Ovary (tissue), 9 donors: ENCODE data around the gene DPF3. TPM values are rescaled to one million over a fixed set of nuclear protein-coding genes. Genes with fewer than 3 reads are reported as not detected.

Source experiments
- DNase-seq, 5 donors: peaks; one replicate each; pipeline ENCODE4 v3.0.0-alpha.2; 2019 to 2020
- H3K27ac ChIP-seq, 2 donors: fragments of 200-600 bp; one replicate each; pipeline versions ENCODE4 v1.5.1 to v1.8.0; 2019 to 2022
- H3K27me3 ChIP-seq: fragments of 200-600 bp; one replicate; pipeline ENCODE4 v1.8.0; 2022
- H3K36me3 ChIP-seq: fragments of 200-600 bp; sonication (generic); one replicate; pipeline ENCODE4 v1.5.1; 2019
- H3K4me1 ChIP-seq: one replicate; pipeline ENCODE4 v1.8.1; 2013; ENCODE audit warnings: mild to moderate bottlenecking, moderate library complexity; ENCODE audit not compliant: insufficient read depth
- H3K4me3 ChIP-seq: fragments of 200-600 bp; sonication (generic); one replicate; pipeline ENCODE4 v1.5.1; 2017
- H3K9me3 ChIP-seq, 2 donors: fragments of 200-600 bp in 1 of 2; sonication (generic) in 1 of 2; one replicate each; pipeline versions ENCODE4 v1.5.1 to v1.8.1; 2013 to 2019; ENCODE audit warnings: mild to moderate bottlenecking in 1 of 2, moderate library complexity in 1 of 2
- EP300 ChIP-seq: sonication (generic); formaldehyde crosslinking; IDR thresholded peaks from one replicate; pipeline ENCODE4 v1.6.1; 2017; ENCODE audit warnings: antibody characterized with exemption
- POLR2A ChIP-seq: fragments of 450-650 bp; IDR thresholded peaks from one replicate; pipeline ENCODE4 v1.6.1; 2017; ENCODE audit warnings: antibody characterized with exemption, mild to moderate bottlenecking, moderate library complexity
- WGBS, 3 donors: extraction: QIAGEN DNeasy Blood & Tissue Kit in 1 of 3; methylation state at CpG; one replicate each; pipeline versions ENCODE4 v1.1.5 to v1.1.7; 2013 to 2017; 5-methylcytosine and 5-hydroxymethylcytosine counted together
- intact Hi-C, 4 donors: fragments of 100-400 bp; cut with DNase I; formaldehyde crosslinking; loops; one replicate each; pipeline versions ENCODE4 v1.11.0 to v1.15.1; 2022 to 2023
- polyA plus RNA-seq, 2 donors: library from polyadenylated mRNA; stranded (reverse); fragments of 200-250 nt in 1 of 2; fragments of 350-450 nt in 1 of 2; fragmentation: Illumina TruSeq in 1 of 2; extraction: RNeasy Lipid Tissue Mini Kit (QIAGEN cat#74804) in 1 of 2; gene quantifications; one replicate each; pipeline ENCODE4 v1.2.3, GENCODE V29; 2013 to 2014
- total RNA-seq, 7 donors: library from RNA; depleted of rRNA in 2 of 7; stranded (reverse); fragments of >200 nt in 2 of 7; fragmentation: NEBNext Ultra II Directional in 3 of 7; extraction: Animal tissue kit (Norgen Biotek cat#: 25700) in 3 of 7; gene quantifications; one replicate each; pipeline versions ENCODE4 v1.1.0 to v1.2.4, GENCODE V29; 2016 to 2023
- TF ChIP-seq, protein P1 (sequence below), 3 donors: fragments of 450-650 bp in 2 of 3; fragments of 200-600 bp in 1 of 3; IDR thresholded peaks; one replicate each; pipeline versions ENCODE4 v1.5.1 to v1.8.0; 2016 to 2022; ENCODE audit warnings: antibody characterized with exemption in 3 of 3, mild to moderate bottlenecking in 1 of 3
- donor health status: DM: no; HTN: no; CAD: no; lungs with moderate emphysema.
- donor health status: DM: no; HTN: no; CAD: no.
- donor health status: Bipolar disorder and iron deficiency.
- donor health status: DM: yes; HTN: yes; CAD: no.
- donor health status: DM: no; HTN: no; CAD: no.
- donor health status: DM: yes; HTN: yes; CAD: no.

The DPF3 gene
- total and polyA plus RNA-seq, 9 donors, result 6.3 to 34.4 (median 21.9) TPM

DNA sequence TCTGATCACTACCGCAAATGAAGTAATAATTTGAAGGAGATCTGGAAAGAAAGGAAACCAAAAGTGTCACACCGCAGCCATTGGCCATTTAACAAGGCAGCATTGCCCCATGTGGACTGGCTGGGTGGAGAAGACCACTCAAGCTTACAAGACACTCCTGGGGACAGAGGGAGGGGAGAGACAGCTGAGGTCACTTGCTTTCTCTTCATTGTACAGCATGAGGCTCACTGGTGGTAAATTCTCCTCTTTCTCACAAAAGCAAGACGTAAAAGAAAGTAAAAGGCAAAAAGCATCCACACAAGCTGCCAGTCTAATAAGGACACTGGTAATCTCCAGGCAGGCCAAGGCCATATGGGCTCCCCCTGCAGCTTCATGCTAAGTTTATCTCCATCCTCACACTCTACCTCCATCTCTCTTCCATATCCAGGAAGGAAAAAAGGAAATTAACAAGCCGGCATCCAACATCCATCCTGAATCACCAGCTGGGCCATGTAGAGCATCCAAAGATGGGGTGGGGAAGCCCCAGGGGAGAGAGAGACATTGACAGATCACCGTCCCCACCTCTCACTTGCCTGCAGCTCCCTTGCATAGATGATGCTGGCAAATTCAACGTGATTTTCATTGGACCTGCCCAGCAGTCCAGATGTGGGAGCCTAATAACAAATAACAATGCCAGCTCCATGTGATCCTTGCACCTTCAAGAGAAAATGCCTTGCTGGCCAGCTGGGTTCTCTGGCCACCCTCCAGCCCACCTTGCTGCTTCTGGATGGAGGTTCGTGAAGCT is 100.6 kb downstream of the DPF3 start:
- DNase-seq, result no peak
- intact Hi-C loops, result no loop called here
- Histone ChIP-seq H3K4me3 (no peak overlapping the region), H3K36me3 (no peaks in the 10 kb centered on the region), H3K27ac (peak overlapping the region in 1 of 2 donors; percentile 82), H3K4me1 (peaks cover 26% of the 10 kb centered on the region), H3K9me3 (no peaks in the 10 kb centered on the region), H3K27me3 (no peaks in the 10 kb centered on the region)
- 62 to 76% (median 72%) methylated on average over 7 of the region's 7 CpGs for WGBS, 3 donors
- TF ChIP-seq POLR2A (no peak), EP300 (no peak)
- TF ChIP-seq, protein P1, sequence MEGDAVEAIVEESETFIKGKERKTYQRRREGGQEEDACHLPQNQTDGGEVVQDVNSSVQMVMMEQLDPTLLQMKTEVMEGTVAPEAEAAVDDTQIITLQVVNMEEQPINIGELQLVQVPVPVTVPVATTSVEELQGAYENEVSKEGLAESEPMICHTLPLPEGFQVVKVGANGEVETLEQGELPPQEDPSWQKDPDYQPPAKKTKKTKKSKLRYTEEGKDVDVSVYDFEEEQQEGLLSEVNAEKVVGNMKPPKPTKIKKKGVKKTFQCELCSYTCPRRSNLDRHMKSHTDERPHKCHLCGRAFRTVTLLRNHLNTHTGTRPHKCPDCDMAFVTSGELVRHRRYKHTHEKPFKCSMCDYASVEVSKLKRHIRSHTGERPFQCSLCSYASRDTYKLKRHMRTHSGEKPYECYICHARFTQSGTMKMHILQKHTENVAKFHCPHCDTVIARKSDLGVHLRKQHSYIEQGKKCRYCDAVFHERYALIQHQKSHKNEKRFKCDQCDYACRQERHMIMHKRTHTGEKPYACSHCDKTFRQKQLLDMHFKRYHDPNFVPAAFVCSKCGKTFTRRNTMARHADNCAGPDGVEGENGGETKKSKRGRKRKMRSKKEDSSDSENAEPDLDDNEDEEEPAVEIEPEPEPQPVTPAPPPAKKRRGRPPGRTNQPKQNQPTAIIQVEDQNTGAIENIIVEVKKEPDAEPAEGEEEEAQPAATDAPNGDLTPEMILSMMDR (IDR thresholded peaks at IDR 0.05), result no peak

- TF ChIP-seq, protein P1 (IDR thresholded peaks at IDR 0.05), result no peak
- TF ChIP-seq EP300, result no peak
- TF ChIP-seq POLR2A, result no peak
- H3K4me1 ChIP-seq, result peaks cover 26% of the 10 kb centered on the region
- H3K27ac ChIP-seq, result peak overlapping the region; percentile 27 to 82
- DNase-seq, result peak; percentile 65 to 77 (median 75)
- intact Hi-C loops, result no loop called here
- H3K4me3 ChIP-seq, result no peak overlapping the region
- 6 to 28% (median 9%) methylated on average over 16 of the region's 16 CpGs for WGBS, 3 donors
- H3K36me3 ChIP-seq, result no peaks in the 10 kb centered on the region
- no peaks in the 10 kb centered on the region for H3K9me3 ChIP-seq
- H3K27me3 ChIP-seq, result no peaks in the 10 kb centered on the region
These were observed 101.7 kb downstream of the DPF3 start for GRCh38 chr14:72792051-72792788.

DNA sequence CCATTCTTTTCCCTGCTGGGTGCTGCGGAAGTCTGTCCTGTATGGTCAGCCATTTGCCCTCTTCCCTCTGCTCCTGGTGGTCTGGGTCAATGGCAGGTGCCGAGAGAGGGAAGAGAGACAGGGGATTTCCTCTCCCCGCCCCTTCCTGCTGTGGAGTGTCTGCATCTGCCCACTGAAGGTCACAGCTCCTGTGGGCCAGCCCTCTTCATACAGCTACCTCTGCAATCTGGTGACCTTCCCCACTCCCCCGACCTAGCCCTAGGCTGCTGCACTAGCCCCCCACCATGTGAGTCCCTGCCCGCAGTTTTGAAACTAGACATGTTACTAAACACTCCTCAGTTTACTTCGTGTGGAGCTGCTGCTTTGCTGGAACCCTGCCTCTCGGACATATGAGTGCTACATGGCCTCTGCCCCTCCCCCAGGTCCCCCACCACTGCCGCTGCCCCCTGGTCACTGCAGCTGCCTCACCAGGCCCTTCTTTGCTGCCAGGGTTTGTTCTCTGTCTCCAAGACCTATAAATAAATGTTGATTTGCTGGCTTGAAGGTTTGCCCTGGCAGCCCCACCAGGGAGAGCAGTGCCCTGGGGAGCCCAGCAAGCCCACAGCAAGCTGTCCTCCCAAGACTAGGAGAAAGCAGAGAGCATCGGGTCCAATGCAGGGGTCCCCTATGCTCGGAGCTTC is 102.9 kb downstream of the DPF3 start:
- Histone ChIP-seq H3K4me3 (no peak overlapping the region), H3K36me3 (no peaks in the 10 kb centered on the region), H3K9me3 (no peaks in the 10 kb centered on the region), H3K27me3 (no peaks in the 10 kb centered on the region), H3K27ac (peak overlapping the region in 1 of 2 donors; percentile 82), H3K4me1 (peaks cover 26% of the 10 kb centered on the region)
- WGBS, 3 donors, result 71 to 74% (median 73%) methylated on average over 10 of the region's 10 CpGs
- no peak for TF ChIP-seq EP300
- TF ChIP-seq, protein P1 (IDR thresholded peaks at IDR 0.05), result no peak
- TF ChIP-seq POLR2A, result no peak
- intact Hi-C loops, result no loop called here
- DNase-seq, result no peak

DNA sequence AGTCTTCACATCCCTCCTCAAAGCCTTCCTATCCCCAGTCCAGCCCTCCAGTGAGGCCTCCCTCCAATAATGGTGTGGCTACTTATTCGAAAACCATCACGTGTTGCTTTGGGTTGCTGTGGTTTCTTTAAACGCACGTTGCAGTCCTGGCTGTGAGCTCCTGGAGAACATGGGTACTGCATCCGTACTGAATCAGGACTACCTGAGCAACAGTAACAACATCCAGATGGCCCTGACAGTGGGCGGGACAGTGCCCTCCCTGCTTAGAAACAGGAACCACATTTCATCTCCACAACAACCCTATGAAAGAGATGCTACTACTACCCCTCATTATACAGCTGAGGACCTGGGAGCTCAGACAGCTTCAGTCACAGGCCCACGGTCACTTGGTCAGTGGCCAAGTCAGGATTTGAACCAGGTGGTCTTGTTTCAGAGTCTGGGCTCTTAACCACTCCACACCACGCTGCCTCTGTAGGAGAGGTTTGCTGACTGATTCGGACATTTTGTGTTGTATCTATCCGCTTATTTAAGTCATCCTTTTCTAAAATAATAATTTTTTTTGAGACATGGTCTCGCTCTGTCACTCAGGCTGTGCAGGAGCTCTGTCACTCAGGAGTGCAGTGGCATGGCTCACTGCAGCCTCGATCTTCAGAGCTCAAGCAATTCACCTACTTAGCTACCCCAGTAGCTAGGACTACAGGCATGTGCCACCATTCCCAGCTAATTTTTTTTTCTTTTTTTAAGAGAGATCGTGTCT is 104.8 kb downstream of the DPF3 start:
- peaks cover 23% of the 10 kb centered on the region for H3K4me1 ChIP-seq
- no peak for TF ChIP-seq POLR2A
- TF ChIP-seq EP300, result no peak
- TF ChIP-seq, protein P1 (IDR thresholded peaks at IDR 0.05), result no peak
- H3K27me3 ChIP-seq, result no peaks in the 10 kb centered on the region
- DNase-seq, result no peak
- no peaks in the 10 kb centered on the region for H3K9me3 ChIP-seq
- WGBS, 3 donors, result 90 to 92% (median 91%) methylated on average over 13 of the region's 13 CpGs
- no peaks in the 10 kb centered on the region for H3K36me3 ChIP-seq
- intact Hi-C loops, result loop anchor here in 1 of 4 donors (10.0 kb wide), 1 partner anchor 106 kb away; the partner anchor contains the start of gene DPF3
- no peak overlapping the region for H3K27ac ChIP-seq
- no peak overlapping the region for H3K4me3 ChIP-seq
